Loucy (cell line): Measurements from ENCODE around the gene MARS1.
A peak's percentile ranks its signal among the peaks of the same experiment; 100 is the strongest.

Experiments
- H2AFZ ChIP-seq: fragments of 200-600 bp; sonication (generic); 2 replicates; pipeline ENCODE4 v1.6.0; 2016; ENCODE audit warnings: antibody characterized with exemption, mild to moderate bottlenecking, low read length, moderate library complexity
- H3F3A ChIP-seq: fragments of 200-600 bp; 2 replicates; pipeline ENCODE4 v1.6.0; 2016; ENCODE audit warnings: antibody characterized with exemption, low read depth, mild to moderate bottlenecking
- H3K27me3 ChIP-seq: fragments of 200-600 bp; sonication (generic); 2 replicates; pipeline ENCODE4 v1.6.1; 2014; ENCODE audit warnings: low read length, mild to moderate bottlenecking; ENCODE audit not compliant: insufficient read depth, poor library complexity, severe bottlenecking
- H3K36me3 ChIP-seq: fragments of 200-600 bp; sonication (generic); 2 replicates; pipeline ENCODE4 v1.6.1; 2016; ENCODE audit warnings: low read length; ENCODE audit not compliant: insufficient read depth
- H3K4me1 ChIP-seq: fragments of 200-600 bp; sonication (generic); 2 replicates; pipeline ENCODE4 v1.5.1; 2014; ENCODE audit warnings: low read length, mild to moderate bottlenecking; ENCODE audit not compliant: insufficient read depth, poor library complexity, severe bottlenecking
- H3K4me2 ChIP-seq: fragments of 200-600 bp; sonication (generic); 2 replicates; pipeline ENCODE4 v1.6.0; 2014; ENCODE audit warnings: antibody characterized with exemption, low read length, low read depth, mild to moderate bottlenecking; ENCODE audit not compliant: poor library complexity, severe bottlenecking
- H3K4me3 ChIP-seq: fragments of 200-600 bp; sonication (generic); 2 replicates; pipeline ENCODE4 v1.5.1; 2014; ENCODE audit warnings: low read length, mild to moderate bottlenecking, mixed read lengths; ENCODE audit not compliant: poor library complexity, severe bottlenecking
- H3K79me2 ChIP-seq: fragments of 200-600 bp; sonication (generic); 2 replicates; pipeline ENCODE4 v1.6.1; 2014; ENCODE audit warnings: low read length; ENCODE audit not compliant: insufficient read depth
- H3K9ac ChIP-seq: fragments of 200-600 bp; sonication (generic); 2 replicates; pipeline ENCODE4 v1.6.0; 2014; ENCODE audit warnings: mild to moderate bottlenecking, low read depth, low read length, moderate library complexity; ENCODE audit not compliant: poor library complexity, severe bottlenecking
- H3K9me2 ChIP-seq: fragments of 200-600 bp; sonication (generic); replicated peaks from 2 replicates; pipeline ENCODE4 v1.6.1; 2016; ENCODE audit warnings: low read depth, low read length, mixed read lengths
- H3K9me3 ChIP-seq: fragments of 200-600 bp; sonication (generic); 2 replicates; pipeline ENCODE4 v1.6.1; 2014; ENCODE audit warnings: mild to moderate bottlenecking, antibody characterized with exemption, low read length, low read depth; ENCODE audit not compliant: insufficient read depth
- H4K20me1 ChIP-seq: fragments of 200-600 bp; sonication (generic); 2 replicates; pipeline ENCODE4 v1.6.0; 2014; ENCODE audit warnings: antibody characterized with exemption, low read length, mild to moderate bottlenecking; ENCODE audit not compliant: insufficient read depth, poor library complexity, severe bottlenecking
- CTCF ChIP-seq: fragments of 200-600 bp; sonication (generic); conservative IDR thresholded peaks from 2 replicates; pipeline ENCODE4 v1.5.1; 2014; ENCODE audit warnings: mild to moderate bottlenecking, antibody characterized with exemption, low read length
- EZH2phosphoT487 ChIP-seq: fragments of 200-600 bp; IDR thresholded peaks from 2 replicates; pipeline ENCODE4 v1.6.1; 2018; ENCODE audit warnings: antibody characterized with exemption, mild to moderate bottlenecking, moderate library complexity, borderline replicate concordance

MARS1 gene

GRCh38 chr12:57518920-57519795 lies 31.3 kb downstream of the MARS1 start:
- no peaks in the 10 kb centered on the region for H3K9me3 ChIP-seq
- H3K4me1 ChIP-seq: peaks cover 38% of the 10 kb centered on the region
- H3K4me3 ChIP-seq: peak overlapping the region; percentile 86
- H2AFZ ChIP-seq: no peak overlapping the region
- H3K9me2 ChIP-seq: no peaks in the 10 kb centered on the region
- peaks cover 43% of the 10 kb centered on the region for H3K79me2 ChIP-seq
- TF ChIP-seq EZH2phosphoT487: no peak
- no peak for TF ChIP-seq CTCF
- H3F3A ChIP-seq: peaks cover 15% of the 10 kb centered on the region
- H3K36me3 ChIP-seq: peaks cover 42% of the 10 kb centered on the region
- no peaks in the 10 kb centered on the region for H3K27me3 ChIP-seq
- peaks cover 46% of the 10 kb centered on the region for H4K20me1 ChIP-seq
- H3K9ac ChIP-seq: peak overlapping the region; percentile 92
- H3K4me2 ChIP-seq: peak overlapping the region; percentile 96

DNA sequence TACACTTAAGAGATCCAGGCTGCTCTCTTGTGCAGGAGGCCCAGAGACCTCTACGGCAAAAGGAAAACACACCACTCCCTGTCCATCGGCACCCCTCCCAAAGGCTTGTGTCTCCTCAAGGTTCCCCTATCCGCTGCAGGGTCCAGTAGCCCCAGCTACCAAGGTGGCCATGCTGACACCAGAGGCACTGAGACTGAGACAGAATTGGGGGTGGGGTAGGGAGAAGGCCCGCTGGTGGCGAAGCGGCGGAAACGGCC lies 31.9 kb downstream of the MARS1 start:
- peaks cover 48% of the 10 kb centered on the region for H3K79me2 ChIP-seq
- H3K9me2 ChIP-seq: no peaks in the 10 kb centered on the region
- peaks cover 15% of the 10 kb centered on the region for H3F3A ChIP-seq
- peaks cover 52% of the 10 kb centered on the region for H4K20me1 ChIP-seq
- peak overlapping the region; percentile 96 for H3K4me2 ChIP-seq
- peak overlapping the region; percentile 92 for H3K9ac ChIP-seq
- H3K4me3 ChIP-seq: peak overlapping the region; percentile 86
- H3K4me1 ChIP-seq: peaks cover 44% of the 10 kb centered on the region
- H2AFZ ChIP-seq: no peak overlapping the region
- no peaks in the 10 kb centered on the region for H3K27me3 ChIP-seq
- no peaks in the 10 kb centered on the region for H3K9me3 ChIP-seq
- H3K36me3 ChIP-seq: peaks cover 37% of the 10 kb centered on the region
- TF ChIP-seq CTCF: no peak
- no peak for TF ChIP-seq EZH2phosphoT487

GRCh38 chr12:57520053-57520818 lies 32.4 kb downstream of the MARS1 start, which contains the start of gene DDIT3:
Gene DDIT3, minus strand, starts transcription at chr12:57520514. Its CDS starts 3,108 bp downstream, at chr12:57517406.
- no peak for TF ChIP-seq CTCF
- no peak for TF ChIP-seq EZH2phosphoT487
- H3K9ac ChIP-seq: peak within 1 kb of the TSS; percentile 92
- H3K4me3 ChIP-seq: peak within 1 kb of the TSS; percentile 86
- H3F3A ChIP-seq: peaks cover 15% of the 10 kb centered on the region
- H3K4me1 ChIP-seq: peaks cover 48% of the 10 kb centered on the region
- H3K27me3 ChIP-seq: no peaks in the 10 kb centered on the region
- peaks cover 57% of the 10 kb centered on the region for H4K20me1 ChIP-seq
- peak within 1 kb of the TSS; percentile 96 for H3K4me2 ChIP-seq
- H3K79me2 ChIP-seq: peaks cover 53% of the 10 kb centered on the region
- H3K9me2 ChIP-seq: no peaks in the 10 kb centered on the region
- H3K36me3 ChIP-seq: peaks cover 31% of the 10 kb centered on the region
- no peaks in the 10 kb centered on the region for H3K9me3 ChIP-seq
- no peak within 1 kb of the TSS for H2AFZ ChIP-seq
